HepG2 (cell line): ENCODE results near the gene CTBP1. TPM values are rescaled to one million over a fixed set of nuclear protein-coding genes. Genes with fewer than 3 reads are reported as not detected.

ENCODE experiments used
- CCDC6 ChIP-seq: sonication (generic); formaldehyde crosslinking; IDR thresholded peaks from 2 replicates; pipeline ENCODE4 v1.8.1; 2022; ENCODE audit warnings: mild to moderate bottlenecking, missing genetic modification reagents, moderate library complexity
- E2F5 ChIP-seq: sonication (generic); formaldehyde crosslinking; conservative IDR thresholded peaks from 2 replicates; pipeline ENCODE4 v1.4.0; 2020; ENCODE audit warnings: missing genetic modification reagents
- ELF1 ChIP-seq: sonication (generic); formaldehyde crosslinking; IDR thresholded peaks from 2 replicates; pipeline ENCODE4 v1.4.0; 2020; ENCODE audit warnings: missing genetic modification reagents
- FOXP4 ChIP-seq: sonication (generic); formaldehyde crosslinking; IDR thresholded peaks from 2 replicates; pipeline ENCODE4 v1.4.0; 2020; ENCODE audit warnings: missing genetic modification reagents
- HNRNPH1 ChIP-seq: fragments of 200-400 bp; formaldehyde crosslinking; optimal IDR thresholded peaks from 2 replicates; pipeline ENCODE3; 2017; ENCODE audit warnings: mild to moderate bottlenecking, low read depth, low read length
- ISX ChIP-seq: sonication (generic); formaldehyde crosslinking; conservative IDR thresholded peaks from 2 replicates; pipeline ENCODE4 v1.5.0; 2020; ENCODE audit warnings: missing genetic modification reagents
- MXD1 ChIP-seq: sonication (generic); formaldehyde crosslinking; IDR thresholded peaks from 2 replicates; pipeline ENCODE4 v1.4.0; 2020; ENCODE audit warnings: mild to moderate bottlenecking, missing genetic modification reagents
- NFYB ChIP-seq: sonication (generic); formaldehyde crosslinking; IDR thresholded peaks from 2 replicates; pipeline ENCODE4 v1.4.0; 2020; ENCODE audit warnings: missing genetic modification reagents
- NR2F1 ChIP-seq, 2 experiments: fragments of 450-650 bp in 1 of 2; formaldehyde crosslinking in 1 of 2; IDR thresholded peaks; 2 replicates each; pipeline versions ENCODE4 v1.5.0 to v1.6.1; 2016 to 2020; ENCODE audit warnings: mild to moderate bottlenecking in 1 of 2, missing compliant biosample characterization in 1 of 2, missing genetic modification reagents in 1 of 2, moderate library complexity in 1 of 2
- RAD51 ChIP-seq: fragments of 450-650 bp; IDR thresholded peaks from 2 replicates; pipeline ENCODE4 v1.6.1; 2016; ENCODE audit warnings: borderline replicate concordance
- REXO4 ChIP-seq: sonication (generic); formaldehyde crosslinking; IDR thresholded peaks from 2 replicates; pipeline ENCODE4 v1.8.0; 2022; ENCODE audit warnings: missing genetic modification reagents, mild to moderate bottlenecking, borderline replicate concordance
- RNF219 ChIP-seq: sonication (generic); formaldehyde crosslinking; IDR thresholded peaks from 2 replicates; pipeline ENCODE4 v1.5.0; 2020; ENCODE audit warnings: mild to moderate bottlenecking, missing genetic modification reagents
- SAP130 ChIP-seq: IDR thresholded peaks from 2 replicates; pipeline ENCODE4 v1.6.1; 2016; ENCODE audit warnings: low read depth
- SMYD3 ChIP-seq: sonication (generic); formaldehyde crosslinking; IDR thresholded peaks from 2 replicates; pipeline ENCODE4 v1.8.1; 2023; ENCODE audit warnings: mild to moderate bottlenecking, missing genetic modification reagents
- TFDP2 ChIP-seq: sonication (generic); formaldehyde crosslinking; IDR thresholded peaks from 2 replicates; pipeline ENCODE4 v1.4.0; 2020; ENCODE audit warnings: missing genetic modification reagents
- ZFY ChIP-seq: sonication (generic); formaldehyde crosslinking; IDR thresholded peaks from 2 replicates; pipeline ENCODE4 v1.4.0; 2020; ENCODE audit warnings: missing genetic modification reagents
- ZNF329 ChIP-seq: sonication (generic); formaldehyde crosslinking; IDR thresholded peaks from 2 replicates; pipeline ENCODE4 v1.9.0; 2021; ENCODE audit warnings: low read depth, mild to moderate bottlenecking, missing genetic modification reagents
- ZNF431 ChIP-seq: sonication (generic); formaldehyde crosslinking; IDR thresholded peaks from 2 replicates; pipeline ENCODE4 v1.9.0; 2022; ENCODE audit warnings: missing genetic modification reagents, low read depth, mild to moderate bottlenecking, borderline replicate concordance
- ZNF501 ChIP-seq: sonication (generic); formaldehyde crosslinking; IDR thresholded peaks from 2 replicates; pipeline ENCODE4 v1.5.1; 2020; ENCODE audit warnings: mild to moderate bottlenecking, moderate library complexity, missing genetic modification reagents
- ZNF670 ChIP-seq: sonication (generic); formaldehyde crosslinking; IDR thresholded peaks from 2 replicates; pipeline ENCODE4 v1.8.0; 2022; ENCODE audit warnings: mild to moderate bottlenecking, missing genetic modification reagents, borderline replicate concordance
- ZNF761 ChIP-seq: sonication (generic); formaldehyde crosslinking; conservative IDR thresholded peaks from 2 replicates; pipeline ENCODE4 v1.4.0; 2020; ENCODE audit warnings: mild to moderate bottlenecking, missing genetic modification reagents
- ZNF773 ChIP-seq: sonication (generic); formaldehyde crosslinking; IDR thresholded peaks from 2 replicates; pipeline ENCODE4 v1.4.0; 2020; ENCODE audit warnings: missing genetic modification reagents, borderline replicate concordance
- ZNF841 ChIP-seq: sonication (generic); formaldehyde crosslinking; IDR thresholded peaks from 2 replicates; pipeline ENCODE4 v1.8.1; 2023; ENCODE audit warnings: missing genetic modification reagents, borderline replicate concordance
- ZSCAN30 ChIP-seq: sonication (generic); formaldehyde crosslinking; IDR thresholded peaks from 2 replicates; pipeline ENCODE4 v1.5.0; 2020; ENCODE audit warnings: mild to moderate bottlenecking, missing genetic modification reagents
- polyA plus RNA-seq, 8 experiments: library from polyadenylated mRNA; depleted of rRNA in 3 of 8; stranded (reverse) in 7 of 8; unstranded in 1 of 8; fragments of >200 nt; fragmentation: Illumina TruSeq in 4 of 8; extraction: Trizol in 4 of 8; gene quantifications; 2 replicates each; pipeline versions ENCODE4 v1.2.1 to v1.2.3, GENCODE V29; 2011 to 2016; ENCODE audit warnings: low read depth in 4 of 8, missing spikeins in 1 of 8, mixed read lengths in 1 of 8; ENCODE audit not compliant: insufficient read depth in 1 of 8
- total RNA-seq, 5 experiments: library from RNA; depleted of rRNA; stranded (reverse); fragments of >200 nt; fragmentation: Illumina TruSeq; extraction: Trizol; gene quantifications; 2 replicates each; pipeline ENCODE4 v1.2.3, GENCODE V29; 2016; ENCODE audit warnings: low read depth in 1 of 5

Gene CTBP1
- total and polyA plus RNA-seq, 2 of the 13 experiments (the other 11 are each of a cell fraction or from before 2014, with no cell fraction given), result 78.5 to 112 TPM

GRCh38 chr4:1249148-1249730 is 309 bp upstream of the CTBP1 start (continued):
- TF ChIP-seq RAD51 (no peak), CCDC6 (0 out of 2 replicates have a peak, but pooled peaks have one; percentile 19), SMYD3 (no peak), RNF219 (no peak), HNRNPH1 (no peak), ISX (CRISPR knock-in tag) (0 out of 2 replicates have a peak, but pooled peaks have one; percentile 18), ZNF761 (CRISPR knock-in tag) (0 out of 2 replicates have a peak, but pooled peaks have one; percentile 20), ZNF773 (CRISPR knock-in tag) (peak; percentile 78; the same call in 1 of the 2 replicates), ZNF329 (no peak), TFDP2 (peak; percentile 33), NFYB (CRISPR knock-in tag) (no peak), SAP130 (CRISPR knock-in tag) (peak; percentile 22; the same call in 1 of the 2 replicates), ZFY (peak; percentile 82), NR2F1 (CRISPR knock-in tag; IDR thresholded peaks at IDR 0.05) (no peak), REXO4 (CRISPR knock-in tag) (0 out of 2 replicates have a peak, but pooled peaks have one; percentile 2), E2F5 (CRISPR knock-in tag) (peak; percentile 71), FOXP4 (0 out of 2 replicates have a peak, but pooled peaks have one; percentile 2), ZNF501 (CRISPR knock-in tag) (no peak), MXD1 (peak; percentile 44; the same call in 1 of the 2 replicates), ZSCAN30 (CRISPR knock-in tag) (no peak), ELF1 (CRISPR knock-in tag) (no peak), ZNF670 (no peak), ZNF431 (CRISPR knock-in tag) (0 out of 2 replicates have a peak, but pooled peaks have one; percentile 59), ZNF841 (CRISPR knock-in tag) (0 out of 2 replicates have a peak, but pooled peaks have one; percentile 41)
